ENCODE data around the gene CADPS2.

DNA sequence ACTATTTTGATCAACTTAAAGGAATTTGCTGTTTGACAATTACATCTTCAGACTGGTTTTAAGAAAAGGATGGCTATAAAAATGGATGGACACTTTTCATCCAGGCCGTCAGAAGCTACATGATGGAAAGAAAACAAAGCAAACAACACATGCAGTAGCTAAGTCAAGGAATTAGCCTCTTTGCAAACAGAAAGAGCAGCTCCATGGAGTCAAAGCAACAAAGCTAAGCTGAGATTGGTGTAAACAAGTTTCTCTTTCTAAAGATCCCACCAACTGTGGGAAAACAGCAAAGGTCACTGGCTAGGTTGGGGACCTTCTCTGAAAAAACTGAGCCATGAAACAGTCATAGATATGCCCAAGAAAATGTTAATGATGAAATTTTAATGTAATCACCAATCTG lies 286.2 kb downstream of the CADPS2 start:
- TF ChIP-seq, protein P1, sequence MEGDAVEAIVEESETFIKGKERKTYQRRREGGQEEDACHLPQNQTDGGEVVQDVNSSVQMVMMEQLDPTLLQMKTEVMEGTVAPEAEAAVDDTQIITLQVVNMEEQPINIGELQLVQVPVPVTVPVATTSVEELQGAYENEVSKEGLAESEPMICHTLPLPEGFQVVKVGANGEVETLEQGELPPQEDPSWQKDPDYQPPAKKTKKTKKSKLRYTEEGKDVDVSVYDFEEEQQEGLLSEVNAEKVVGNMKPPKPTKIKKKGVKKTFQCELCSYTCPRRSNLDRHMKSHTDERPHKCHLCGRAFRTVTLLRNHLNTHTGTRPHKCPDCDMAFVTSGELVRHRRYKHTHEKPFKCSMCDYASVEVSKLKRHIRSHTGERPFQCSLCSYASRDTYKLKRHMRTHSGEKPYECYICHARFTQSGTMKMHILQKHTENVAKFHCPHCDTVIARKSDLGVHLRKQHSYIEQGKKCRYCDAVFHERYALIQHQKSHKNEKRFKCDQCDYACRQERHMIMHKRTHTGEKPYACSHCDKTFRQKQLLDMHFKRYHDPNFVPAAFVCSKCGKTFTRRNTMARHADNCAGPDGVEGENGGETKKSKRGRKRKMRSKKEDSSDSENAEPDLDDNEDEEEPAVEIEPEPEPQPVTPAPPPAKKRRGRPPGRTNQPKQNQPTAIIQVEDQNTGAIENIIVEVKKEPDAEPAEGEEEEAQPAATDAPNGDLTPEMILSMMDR (IDR thresholded peaks at IDR 0.05; ENCODE audit: insufficient read depth, low read length): no peak
- TF ChIP-seq GABPA (IDR thresholded peaks at IDR 0.05; ENCODE audit: low read depth): no peak
- no peak for TF ChIP-seq POLR2AphosphoS5 (IDR thresholded peaks at IDR 0.05; ENCODE audit: low read depth)
- TF ChIP-seq SPI1 (IDR thresholded peaks at IDR 0.05; ENCODE audit: borderline replicate concordance, low read depth): no peak
- TF ChIP-seq, protein P2, sequence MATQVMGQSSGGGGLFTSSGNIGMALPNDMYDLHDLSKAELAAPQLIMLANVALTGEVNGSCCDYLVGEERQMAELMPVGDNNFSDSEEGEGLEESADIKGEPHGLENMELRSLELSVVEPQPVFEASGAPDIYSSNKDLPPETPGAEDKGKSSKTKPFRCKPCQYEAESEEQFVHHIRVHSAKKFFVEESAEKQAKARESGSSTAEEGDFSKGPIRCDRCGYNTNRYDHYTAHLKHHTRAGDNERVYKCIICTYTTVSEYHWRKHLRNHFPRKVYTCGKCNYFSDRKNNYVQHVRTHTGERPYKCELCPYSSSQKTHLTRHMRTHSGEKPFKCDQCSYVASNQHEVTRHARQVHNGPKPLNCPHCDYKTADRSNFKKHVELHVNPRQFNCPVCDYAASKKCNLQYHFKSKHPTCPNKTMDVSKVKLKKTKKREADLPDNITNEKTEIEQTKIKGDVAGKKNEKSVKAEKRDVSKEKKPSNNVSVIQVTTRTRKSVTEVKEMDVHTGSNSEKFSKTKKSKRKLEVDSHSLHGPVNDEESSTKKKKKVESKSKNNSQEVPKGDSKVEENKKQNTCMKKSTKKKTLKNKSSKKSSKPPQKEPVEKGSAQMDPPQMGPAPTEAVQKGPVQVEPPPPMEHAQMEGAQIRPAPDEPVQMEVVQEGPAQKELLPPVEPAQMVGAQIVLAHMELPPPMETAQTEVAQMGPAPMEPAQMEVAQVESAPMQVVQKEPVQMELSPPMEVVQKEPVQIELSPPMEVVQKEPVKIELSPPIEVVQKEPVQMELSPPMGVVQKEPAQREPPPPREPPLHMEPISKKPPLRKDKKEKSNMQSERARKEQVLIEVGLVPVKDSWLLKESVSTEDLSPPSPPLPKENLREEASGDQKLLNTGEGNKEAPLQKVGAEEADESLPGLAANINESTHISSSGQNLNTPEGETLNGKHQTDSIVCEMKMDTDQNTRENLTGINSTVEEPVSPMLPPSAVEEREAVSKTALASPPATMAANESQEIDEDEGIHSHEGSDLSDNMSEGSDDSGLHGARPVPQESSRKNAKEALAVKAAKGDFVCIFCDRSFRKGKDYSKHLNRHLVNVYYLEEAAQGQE (IDR thresholded peaks at IDR 0.05; ENCODE audit: insufficient replicate concordance, low read depth): no peak

Measured in HL-60 (cell line).